Brain microvascular endothelial cell (primary cell): ENCODE results near the gene EPAS1.

Experiments used
- DNase-seq: peaks from one replicate; pipeline ENCODE4 v3.0.0-alpha.2; 2020
- H3K27ac ChIP-seq: fragments of 250-450 bp; sonication (Bioruptor Pico); 2 replicates; pipeline ENCODE4 v1.5.1; 2020; ENCODE audit warnings: mild to moderate bottlenecking, moderate library complexity
- H3K27me3 ChIP-seq: fragments of 250-450 bp; sonication (Bioruptor Pico); replicated peaks from 2 replicates; pipeline ENCODE4 v1.5.1; 2020; ENCODE audit warnings: mild to moderate bottlenecking
- H3K36me3 ChIP-seq: fragments of 250-450 bp; sonication (Bioruptor Pico); replicated peaks from 2 replicates; pipeline ENCODE4 v1.5.1; 2020; ENCODE audit warnings: mild to moderate bottlenecking
- H3K4me3 ChIP-seq: 2 replicates; pipeline ENCODE4 v1.5.1; 2011; ENCODE audit warnings: low read depth, mild to moderate bottlenecking, control low read depth, low read length, moderate library complexity
- CTCF ChIP-seq: IDR thresholded peaks from 2 replicates; pipeline ENCODE4 v1.5.1; 2011; ENCODE audit warnings: low read depth, mild to moderate bottlenecking, moderate library complexity, low read length, control low read depth, inconsistent platforms; ENCODE audit errors: missing control alignments
- in situ Hi-C: cut with HindIII; loops from 2 replicates; pipeline ENCODE4 v1.10.0; 2017; ENCODE audit warnings: low sequenced_read_pairs, low pct_ligation_motif_present

The EPAS1 gene

GRCh38 chr2:46375566-46376125 is 78.4 kb downstream of the EPAS1 start:
- TF ChIP-seq CTCF: no peak
- Histone ChIP-seq H3K4me3 (no peak overlapping the region), H3K27me3 (no peaks in the 10 kb centered on the region), H3K36me3 (peaks cover 81% of the 10 kb centered on the region), H3K27ac (no peak overlapping the region)
- in situ Hi-C loops: no loop called here
- DNase-seq: no peak

GRCh38 chr2:46376586-46376985 is 79.4 kb downstream of the EPAS1 start:
- H3K4me3 ChIP-seq: no peak overlapping the region
- peaks cover 82% of the 10 kb centered on the region for H3K36me3 ChIP-seq
- no peak overlapping the region for H3K27ac ChIP-seq
- in situ Hi-C loops: no loop called here
- TF ChIP-seq CTCF: no peak
- no peaks in the 10 kb centered on the region for H3K27me3 ChIP-seq
- DNase-seq: no peak

- no peak for TF ChIP-seq CTCF
- DNase-seq: no peak
- no peaks in the 10 kb centered on the region for H3K27me3 ChIP-seq
- H3K36me3 ChIP-seq: peaks cover 81% of the 10 kb centered on the region
- no peak overlapping the region for H3K27ac ChIP-seq
- H3K4me3 ChIP-seq: no peak overlapping the region
- in situ Hi-C loops: no loop called here
Observed at GRCh38 chr2:46377101-46377581, 79.9 kb downstream of the EPAS1 start.

- no peak for DNase-seq
- Histone ChIP-seq H3K36me3 (peaks cover 81% of the 10 kb centered on the region), H3K27me3 (no peaks in the 10 kb centered on the region), H3K27ac (no peak overlapping the region), H3K4me3 (no peak overlapping the region)
- in situ Hi-C loops: no loop called here
- TF ChIP-seq CTCF: no peak
Observed at GRCh38 chr2:46377666-46378560, 80.7 kb downstream of the EPAS1 start.

- no peak for DNase-seq
- Histone ChIP-seq H3K4me3 (no peak overlapping the region), H3K27me3 (no peaks in the 10 kb centered on the region), H3K36me3 (peaks cover 84% of the 10 kb centered on the region), H3K27ac (no peak overlapping the region)
- in situ Hi-C loops: no loop called here
- no peak for TF ChIP-seq CTCF
Observed at GRCh38 chr2:46378616-46379015, 81.4 kb downstream of the EPAS1 start.
